Activated CD4-positive, alpha-beta memory T cell treated with anti-CD3 and anti-CD28 coated beads, Interleukin-2, amount 10 ng/mL, durations not matched to agents 7 days and 5 days (primary cell): ENCODE data around the gene BPTF. TPM values are rescaled to one million over a fixed set of nuclear protein-coding genes. Genes with fewer than 3 reads are reported as not detected.
A peak's percentile ranks its signal among the peaks of the same experiment; 100 is the strongest.
"Not testable (repeated sequence)": the region's sequence is repeated elsewhere in the genome, so short reads cannot be mapped to it uniquely, and the experiment has no call there.

Source experiments
- CTCF ChIA-PET: fragments of 350-600 bp; sonication (Branson Sonifier 250); formaldehyde crosslinking; loops from one replicate; lab custom pipeline; 2021; ENCODE audit warnings: antibody characterized with exemption, inconsistent platforms; lab: Charles Lee
- POLR2A ChIA-PET: fragments of 350-600 bp; sonication (Branson Sonifier 250); formaldehyde crosslinking; loops from one replicate; lab custom pipeline; 2021; ENCODE audit warnings: antibody characterized with exemption; lab: Charles Lee
- DNase-seq: peaks from one replicate; pipeline ENCODE4 v3.0.0-alpha.2; 2020
- H3K27ac Mint-ChIP-seq: one replicate; pipeline ENCODE4 v1.8.0; 2021; ENCODE audit warnings: mild to moderate bottlenecking, mixed read lengths
- H3K27me3 Mint-ChIP-seq: one replicate; pipeline ENCODE4 v1.8.0; 2021; ENCODE audit warnings: mixed read lengths
- H3K36me3 Mint-ChIP-seq: one replicate; pipeline ENCODE4 v1.8.0; 2021; ENCODE audit warnings: low read depth, mixed read lengths
- H3K4me1 Mint-ChIP-seq: one replicate; pipeline ENCODE4 v1.8.0; 2021; ENCODE audit warnings: mixed read lengths
- H3K4me3 Mint-ChIP-seq: one replicate; pipeline ENCODE4 v1.8.0; 2021; ENCODE audit warnings: mild to moderate bottlenecking, mixed read lengths
- H3K9me3 Mint-ChIP-seq: one replicate; pipeline ENCODE4 v1.8.0; 2021; ENCODE audit warnings: mixed read lengths
- total RNA-seq, 2 experiments: library from RNA; stranded (reverse); gene quantifications; one replicate each; pipeline ENCODE4 v1.2.3, GENCODE V29; 2021

The BPTF gene
- total RNA-seq, 2 experiments from 2014 or later = 92.9 to 94.5 TPM

DNA sequence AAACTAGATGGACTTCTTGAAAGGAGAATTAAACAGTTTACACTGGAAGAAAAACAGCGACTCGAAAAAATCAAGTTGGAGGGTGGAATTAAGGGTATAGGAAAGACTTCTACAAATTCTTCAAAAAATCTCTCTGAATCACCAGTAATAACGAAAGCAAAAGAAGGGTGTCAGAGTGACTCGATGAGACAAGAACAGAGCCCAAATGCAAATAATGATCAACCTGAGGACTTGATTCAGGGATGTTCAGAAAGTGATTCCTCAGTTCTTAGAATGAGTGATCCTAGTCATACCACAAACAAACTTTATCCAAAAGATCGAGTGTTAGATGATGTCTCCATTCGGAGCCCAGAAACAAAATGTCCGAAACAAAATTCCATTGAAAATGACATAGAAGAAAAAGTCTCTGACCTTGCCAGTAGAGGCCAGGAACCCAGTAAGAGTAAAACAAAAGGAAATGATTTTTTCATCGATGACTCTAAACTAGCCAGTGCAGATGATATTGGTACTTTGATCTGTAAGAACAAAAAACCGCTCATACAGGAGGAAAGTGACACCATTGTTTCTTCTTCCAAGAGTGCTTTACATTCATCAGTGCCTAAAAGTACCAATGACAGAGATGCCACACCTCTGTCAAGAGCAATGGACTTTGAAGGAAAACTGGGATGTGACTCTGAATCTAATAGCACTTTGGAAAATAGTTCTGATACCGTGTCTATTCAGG, 85.9 kb downstream of the BPTF start:
- no peaks in the 10 kb centered on the region for H3K9me3 Mint-ChIP-seq
- ChIA-PET POLR2A (no interaction called here), CTCF (no interaction called here)
- no peak for DNase-seq
- peaks cover 58% of the 10 kb centered on the region for H3K36me3 Mint-ChIP-seq
- H3K4me1 Mint-ChIP-seq = peaks cover 24% of the 10 kb centered on the region
- H3K27me3 Mint-ChIP-seq = no peaks in the 10 kb centered on the region
- peak overlapping the region; percentile 45 for H3K27ac Mint-ChIP-seq
- no peak overlapping the region for H3K4me3 Mint-ChIP-seq

- POLR2A ChIA-PET = interaction anchor here (1.5 kb wide), 1 partner anchor 10 kb away, joined by 3 read pairs; no protein-coding TSS in a partner anchor
- Mint-ChIP-seq H3K9me3 (no peaks in the 10 kb centered on the region), H3K4me1 (peaks cover 24% of the 10 kb centered on the region), H3K27me3 (no peaks in the 10 kb centered on the region), H3K27ac (no peak overlapping the region), H3K36me3 (peaks cover 51% of the 10 kb centered on the region), H3K4me3 (no peak overlapping the region)
- CTCF ChIA-PET = no interaction called here
- DNase-seq = no peak
Measured at GRCh38 chr17:67912088-67912487, 86.8 kb downstream of the BPTF start.

DNA sequence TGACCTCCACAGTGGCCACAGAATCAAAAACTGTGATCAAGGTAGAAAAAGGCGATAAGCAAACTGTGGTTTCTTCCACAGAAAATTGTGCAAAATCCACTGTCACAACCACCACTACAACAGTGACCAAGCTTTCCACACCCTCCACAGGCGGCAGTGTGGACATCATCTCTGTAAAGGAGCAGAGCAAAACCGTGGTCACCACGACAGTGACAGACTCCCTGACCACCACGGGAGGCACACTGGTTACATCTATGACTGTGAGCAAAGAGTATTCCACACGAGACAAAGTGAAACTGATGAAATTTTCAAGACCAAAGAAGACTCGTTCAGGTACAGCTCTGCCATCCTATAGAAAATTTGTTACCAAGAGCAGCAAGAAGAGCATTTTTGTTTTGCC, 87.4 kb downstream of the BPTF start:
- ChIA-PET CTCF (no interaction called here), POLR2A (interaction anchor here (1.5 kb wide), 1 partner anchor 10 kb away, joined by 3 read pairs; no protein-coding TSS in a partner anchor)
- Mint-ChIP-seq H3K9me3 (no peaks in the 10 kb centered on the region), H3K4me1 (peaks cover 24% of the 10 kb centered on the region), H3K27ac (no peak overlapping the region), H3K27me3 (no peaks in the 10 kb centered on the region), H3K36me3 (peaks cover 48% of the 10 kb centered on the region), H3K4me3 (no peak overlapping the region)
- DNase-seq = no peak

DNA sequence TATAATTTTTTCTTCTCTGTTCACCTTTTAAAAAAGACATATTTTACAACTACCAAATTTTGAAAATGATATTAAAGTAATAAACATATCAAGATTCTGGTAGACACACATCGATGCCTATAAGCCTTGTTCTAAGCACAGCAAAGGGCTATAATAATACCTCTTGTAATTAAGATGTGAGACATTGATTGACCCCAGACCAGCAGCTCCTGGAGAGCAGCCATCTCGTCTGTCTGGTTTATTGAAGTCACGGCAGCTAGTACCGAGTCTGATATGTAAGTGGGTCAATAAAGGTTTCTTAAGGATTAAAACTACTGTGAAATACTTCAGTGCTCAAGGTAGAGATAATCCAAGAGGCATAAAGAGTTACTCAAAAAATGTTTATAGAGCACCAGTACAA, 94.9 kb downstream of the BPTF start:
- ChIA-PET POLR2A (no interaction called here), CTCF (no interaction called here)
- no peak overlapping the region for H3K4me3 Mint-ChIP-seq

DNA sequence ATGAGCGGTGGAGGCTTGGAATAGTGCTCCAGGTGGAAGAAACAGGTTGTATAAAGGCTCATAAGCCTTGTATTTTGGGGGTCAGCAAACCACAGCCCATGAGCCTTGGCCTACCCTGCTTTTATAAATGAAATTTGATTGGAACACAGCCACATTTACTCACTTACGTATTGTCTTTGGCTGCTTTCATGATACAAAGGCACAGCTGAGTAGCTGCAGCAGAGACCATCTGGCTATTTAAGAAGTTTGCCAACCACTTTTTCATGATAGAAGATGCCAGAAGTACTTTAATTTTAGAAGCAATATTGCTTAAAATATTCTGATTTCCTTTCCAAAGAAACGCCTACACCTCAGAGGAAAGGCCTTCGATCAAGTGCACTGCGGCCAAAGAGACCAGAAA, 97.2 kb downstream of the BPTF start:
- no peak for DNase-seq
- Mint-ChIP-seq H3K4me3 (no peak overlapping the region), H3K9me3 (no peaks in the 10 kb centered on the region), H3K36me3 (peaks cover 23% of the 10 kb centered on the region), H3K27me3 (no peaks in the 10 kb centered on the region), H3K4me1 (no peaks in the 10 kb centered on the region), H3K27ac (no peak overlapping the region)
- ChIA-PET POLR2A (no interaction called here), CTCF (no interaction called here)

More for the DNA sequence above, 94.9 kb downstream of the BPTF start:
- DNase-seq = no peak
- H3K9me3 Mint-ChIP-seq = no peaks in the 10 kb centered on the region
- H3K4me1 Mint-ChIP-seq = no peaks in the 10 kb centered on the region
- no peak overlapping the region for H3K27ac Mint-ChIP-seq
- no peaks in the 10 kb centered on the region for H3K27me3 Mint-ChIP-seq
- H3K36me3 Mint-ChIP-seq = peaks cover 27% of the 10 kb centered on the region

DNA sequence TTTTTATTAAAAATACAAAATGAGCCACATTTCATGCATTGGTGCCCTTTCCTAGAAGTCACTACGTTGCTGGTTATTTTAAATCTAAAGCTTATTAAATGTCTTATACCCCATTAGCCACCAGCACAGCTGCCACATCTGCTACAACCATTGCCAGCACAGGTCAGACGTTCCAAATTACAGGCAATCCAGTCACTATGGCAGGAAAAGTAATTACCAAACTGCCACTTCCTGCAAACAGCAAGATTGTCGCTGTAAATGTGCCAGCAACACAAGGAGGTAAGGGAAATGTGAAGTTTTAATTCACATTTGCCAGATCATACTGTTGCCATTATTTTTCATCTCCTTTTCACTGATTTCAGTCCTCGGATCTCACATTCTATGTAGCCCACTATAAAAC, 103.5 kb downstream of the BPTF start:
- DNase-seq, POLR2A ChIA-PET, H3K4me3 Mint-ChIP-seq, H3K27ac Mint-ChIP-seq, H3K9me3 Mint-ChIP-seq, CTCF ChIA-PET, H3K4me1 Mint-ChIP-seq, H3K27me3 Mint-ChIP-seq: not testable (repeated sequence)
- H3K36me3 Mint-ChIP-seq = peaks cover 35% of the 10 kb centered on the region

GRCh38 chr17:67931227-67931626, 105.9 kb downstream of the BPTF start:
- Mint-ChIP-seq H3K36me3 (peaks cover 40% of the 10 kb centered on the region), H3K27ac (no peak overlapping the region), H3K27me3 (no peaks in the 10 kb centered on the region), H3K4me1 (no peaks in the 10 kb centered on the region), H3K9me3 (no peaks in the 10 kb centered on the region), H3K4me3 (no peak overlapping the region)
- no peak for DNase-seq
- CTCF ChIA-PET = interaction anchor here (1.6 kb wide), 1 partner anchor 11 kb away, joined by 4 read pairs; no protein-coding TSS in a partner anchor
- POLR2A ChIA-PET = no interaction called here

DNA sequence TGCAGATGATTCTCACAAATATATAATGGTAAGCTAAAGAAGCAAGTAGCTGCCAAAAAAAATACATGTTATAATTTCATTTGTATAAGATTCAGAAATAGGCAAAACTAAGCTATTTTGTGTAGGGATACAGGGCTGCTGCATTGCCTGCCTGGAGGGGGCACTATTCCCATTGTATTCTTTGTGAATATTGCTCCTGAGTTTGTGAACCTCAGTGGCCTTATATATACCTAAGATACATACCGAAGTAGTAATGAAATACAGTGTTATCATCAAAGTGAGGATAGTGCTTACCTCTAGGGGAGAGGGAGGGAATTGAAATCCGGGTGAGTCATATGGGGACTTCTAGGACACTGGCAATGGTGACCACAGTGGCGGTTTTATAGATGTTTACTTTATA, 117.5 kb downstream of the BPTF start:
- no peak for DNase-seq
- no peak overlapping the region for H3K27ac Mint-ChIP-seq
- ChIA-PET CTCF (interaction anchor here (0.9 to 1.2 kb wide), 7 partner anchors 10 to 204 kb away, joined by 3 to 7 read pairs (median 3); no protein-coding TSS in a partner anchor), POLR2A (no interaction called here)
- H3K4me3 Mint-ChIP-seq = no peak overlapping the region
- peaks cover 63% of the 10 kb centered on the region for H3K36me3 Mint-ChIP-seq
- no peaks in the 10 kb centered on the region for H3K27me3 Mint-ChIP-seq
- no peaks in the 10 kb centered on the region for H3K4me1 Mint-ChIP-seq
- no peaks in the 10 kb centered on the region for H3K9me3 Mint-ChIP-seq

GRCh38 chr17:67944035-67944434, 118.7 kb downstream of the BPTF start:
- Mint-ChIP-seq H3K27me3 (no peaks in the 10 kb centered on the region), H3K9me3 (no peaks in the 10 kb centered on the region), H3K36me3 (peaks cover 63% of the 10 kb centered on the region), H3K4me3 (no peak overlapping the region), H3K4me1 (no peaks in the 10 kb centered on the region), H3K27ac (no peak overlapping the region)
- ChIA-PET POLR2A (no interaction called here), CTCF (no interaction called here)
- DNase-seq = no peak

DNA sequence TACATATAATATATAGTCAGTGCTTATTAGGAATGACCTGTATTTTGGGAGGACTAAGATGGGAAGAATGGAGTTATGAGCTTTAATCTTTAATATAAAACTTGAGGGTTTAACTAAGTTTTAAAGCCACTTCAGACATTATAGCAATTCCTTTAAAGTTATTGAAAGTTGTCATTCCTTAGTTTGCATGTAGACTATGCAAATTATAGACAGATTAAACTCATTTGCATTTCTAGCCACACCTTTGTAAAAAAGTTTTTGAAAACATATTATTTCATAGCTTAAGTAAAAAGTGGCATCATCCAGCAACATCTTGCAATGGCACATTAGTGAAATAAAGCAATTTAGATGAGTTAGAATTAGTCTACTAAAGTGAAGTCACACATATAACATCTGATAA, 121.2 kb downstream of the BPTF start:
- no peaks in the 10 kb centered on the region for H3K4me1 Mint-ChIP-seq
- H3K36me3 Mint-ChIP-seq = peaks cover 55% of the 10 kb centered on the region
- CTCF ChIA-PET = interaction anchor here (1.0 kb wide), 1 partner anchor 20 kb away, joined by 3 read pairs; no protein-coding TSS in a partner anchor
- no peak overlapping the region for H3K27ac Mint-ChIP-seq
- no peak overlapping the region for H3K4me3 Mint-ChIP-seq
- no peak for DNase-seq
- POLR2A ChIA-PET = interaction anchor here (1.0 kb wide), 1 partner anchor 228 kb away, joined by 3 read pairs; the partner anchor contains the start of gene NOL11
- no peaks in the 10 kb centered on the region for H3K27me3 Mint-ChIP-seq
- no peaks in the 10 kb centered on the region for H3K9me3 Mint-ChIP-seq

- ChIA-PET CTCF (no interaction called here), POLR2A (no interaction called here)
- no peaks in the 10 kb centered on the region for H3K4me1 Mint-ChIP-seq
- H3K27ac Mint-ChIP-seq = no peak overlapping the region
- H3K4me3 Mint-ChIP-seq = no peak overlapping the region
- H3K9me3 Mint-ChIP-seq = no peaks in the 10 kb centered on the region
- peaks cover 47% of the 10 kb centered on the region for H3K36me3 Mint-ChIP-seq
- H3K27me3 Mint-ChIP-seq = no peaks in the 10 kb centered on the region
- no peak for DNase-seq
Measured at GRCh38 chr17:67947325-67947813, 122.1 kb downstream of the BPTF start.

- no peak for DNase-seq
- Mint-ChIP-seq H3K27ac (no peak overlapping the region), H3K4me3 (no peak overlapping the region), H3K9me3 (no peaks in the 10 kb centered on the region), H3K4me1 (no peaks in the 10 kb centered on the region), H3K27me3 (no peaks in the 10 kb centered on the region), H3K36me3 (peaks cover 33% of the 10 kb centered on the region)
- ChIA-PET CTCF (no interaction called here), POLR2A (no interaction called here)
Measured at GRCh38 chr17:67950945-67951344, 125.6 kb downstream of the BPTF start.

DNA sequence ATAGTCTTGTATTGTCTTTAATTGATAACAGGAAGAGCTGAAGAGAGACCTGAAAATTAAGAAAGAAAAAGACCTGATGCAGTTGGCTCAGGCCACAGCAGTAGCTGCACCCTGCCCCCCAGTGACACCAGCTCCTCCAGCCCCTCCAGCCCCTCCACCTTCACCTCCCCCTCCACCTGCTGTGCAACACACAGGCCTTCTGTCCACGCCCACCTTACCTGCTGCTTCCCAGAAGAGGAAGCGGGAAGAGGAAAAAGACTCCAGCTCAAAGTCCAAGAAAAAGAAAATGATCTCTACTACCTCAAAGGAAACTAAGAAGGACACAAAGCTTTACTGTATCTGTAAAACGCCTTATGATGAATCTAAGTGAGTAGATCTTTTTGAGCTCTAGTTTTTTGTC, 134.2 kb downstream of the BPTF start:
- H3K9me3 Mint-ChIP-seq = no peaks in the 10 kb centered on the region
- POLR2A ChIA-PET = no interaction called here
- no peaks in the 10 kb centered on the region for H3K27me3 Mint-ChIP-seq
- H3K27ac Mint-ChIP-seq = no peak overlapping the region
- peaks cover 9% of the 10 kb centered on the region for H3K4me1 Mint-ChIP-seq
- peaks cover 39% of the 10 kb centered on the region for H3K36me3 Mint-ChIP-seq
- CTCF ChIA-PET = interaction anchor here (2.0 kb wide), 1 partner anchor 17 kb away, joined by 7 read pairs; no protein-coding TSS in a partner anchor
- DNase-seq = no peak
- no peak overlapping the region for H3K4me3 Mint-ChIP-seq
